Embryonic facial prominence (tissue), 1 donor: ENCODE measurements around the gene TUBGCP6.

Experiments used
- DNase-seq: peaks from one replicate; pipeline ENCODE4 v3.0.0-alpha.2; 2016; ENCODE audit errors: extremely low spot score

The TUBGCP6 gene

GRCh38 chr22:50244420-50245213 lies at the start of gene TUBGCP6:
TUBGCP6 (minus strand) TSS chr22:50245023; CDS start chr22:50244459, 564 bp downstream.
- DNase-seq = peak; percentile 82

- no peak for DNase-seq
Observed at GRCh38 chr22:50294319-50294656, 49.5 kb upstream of the TUBGCP6 start.

GRCh38 chr22:50293441-50294318 lies 48.9 kb upstream of the TUBGCP6 start:
- no peak for DNase-seq

GRCh38 chr22:50292643-50293440 lies 48.0 kb upstream of the TUBGCP6 start:
- no peak for DNase-seq

- DNase-seq = no peak
Observed at GRCh38 chr22:50289942-50290630, 45.3 kb upstream of the TUBGCP6 start.

- no peak for DNase-seq
Observed at GRCh38 chr22:50289151-50289941, 44.5 kb upstream of the TUBGCP6 start.

GRCh38 chr22:50287731-50288130 lies 42.9 kb upstream of the TUBGCP6 start:
- no peak for DNase-seq

- DNase-seq = no peak
Observed at GRCh38 chr22:50286701-50287318, 42.0 kb upstream of the TUBGCP6 start.

- no peak for DNase-seq
Observed at GRCh38 chr22:50286275-50286674, 41.5 kb upstream of the TUBGCP6 start.

GRCh38 chr22:50285568-50286229 lies 40.9 kb upstream of the TUBGCP6 start:
- DNase-seq = no peak

- DNase-seq = no peak
Observed at GRCh38 chr22:50284479-50284878, 39.7 kb upstream of the TUBGCP6 start.

GRCh38 chr22:50283821-50284220 lies 39.0 kb upstream of the TUBGCP6 start:
- no peak for DNase-seq

- no peak for DNase-seq
Observed at GRCh38 chr22:50282361-50283155, 37.7 kb upstream of the TUBGCP6 start.

GRCh38 chr22:50281957-50282356 lies 37.1 kb upstream of the TUBGCP6 start:
- DNase-seq = no peak

- DNase-seq = no peak
Observed at GRCh38 chr22:50281384-50281760, 36.5 kb upstream of the TUBGCP6 start.

GRCh38 chr22:50280708-50281383 lies 36.0 kb upstream of the TUBGCP6 start:
- DNase-seq = no peak

- no peak for DNase-seq
Observed at GRCh38 chr22:50280022-50280707, 35.3 kb upstream of the TUBGCP6 start.
